Cardiac fibroblast (primary cell): ENCODE results near the gene SFT2D2.
A peak's percentile ranks its signal among the peaks of the same experiment; 100 is the strongest.
"Not testable (repeated sequence)": the region's sequence is repeated elsewhere in the genome, so short reads cannot be mapped to it uniquely, and the experiment has no call there.

ENCODE experiments used
- DNase-seq, 2 donors: peaks; one replicate each; pipeline versions ENCODE4 v3.0.0 to v3.0.0-alpha.2; 2010; ENCODE audit warnings: low read depth in 2 of 2
- H3K4me3 ChIP-seq, 2 donors: replicated peaks in 1 of 2; 1 replicate in 1 of 2; 2 replicates in 1 of 2; pipeline ENCODE4 v1.5.1; 2011; ENCODE audit warnings: low read depth in 2 of 2, low read length in 2 of 2, mild to moderate bottlenecking in 2 of 2, moderate library complexity in 1 of 2
- CTCF ChIP-seq: IDR thresholded peaks from one replicate; pipeline ENCODE4 v1.5.1; 2011; ENCODE audit warnings: low read depth, mild to moderate bottlenecking, low read length, inconsistent platforms

Gene SFT2D2

DNA sequence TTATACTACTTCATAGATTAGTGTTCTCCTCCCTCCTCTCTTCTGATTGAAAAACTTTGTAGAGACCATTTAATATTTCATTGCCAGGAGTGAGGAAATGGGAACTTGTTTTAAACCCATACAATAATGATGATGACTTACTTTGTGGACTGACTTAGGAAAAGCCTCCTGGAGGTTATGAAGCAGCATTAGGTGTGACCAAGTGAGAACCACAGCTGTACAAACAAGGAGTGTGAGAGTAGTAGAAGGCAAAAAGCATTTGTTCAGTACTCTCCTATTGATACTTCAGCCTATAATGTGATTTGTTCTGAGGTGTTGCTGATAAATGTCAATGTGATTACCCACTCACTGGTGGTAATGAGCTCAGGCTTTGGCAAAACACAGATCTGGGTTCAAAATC is 38.6 kb upstream of the SFT2D2 start:
- DNase-seq, result no peak
- no peak for TF ChIP-seq CTCF
- no peak overlapping the region for H3K4me3 ChIP-seq

DNA sequence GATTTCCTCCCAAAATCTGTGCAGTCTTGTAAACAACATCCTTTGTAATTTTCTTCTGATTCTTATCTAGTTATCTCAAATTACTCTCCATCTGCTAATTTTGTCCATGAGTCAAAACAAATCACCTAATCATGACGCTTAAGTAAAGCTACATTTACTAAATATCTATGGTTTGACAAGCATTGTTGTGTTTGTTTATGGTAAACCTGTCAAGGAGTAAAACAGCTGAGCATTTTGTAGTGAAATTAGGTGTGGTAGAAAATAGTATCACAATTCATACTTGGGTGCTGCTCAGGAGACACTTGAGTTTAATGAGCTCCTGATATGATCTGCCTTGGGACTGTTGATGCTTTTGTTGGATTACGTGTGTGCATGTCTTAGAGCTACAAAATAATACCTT is 35.4 kb upstream of the SFT2D2 start:
- TF ChIP-seq CTCF, result no peak
- DNase-seq, result no peak

DNA sequence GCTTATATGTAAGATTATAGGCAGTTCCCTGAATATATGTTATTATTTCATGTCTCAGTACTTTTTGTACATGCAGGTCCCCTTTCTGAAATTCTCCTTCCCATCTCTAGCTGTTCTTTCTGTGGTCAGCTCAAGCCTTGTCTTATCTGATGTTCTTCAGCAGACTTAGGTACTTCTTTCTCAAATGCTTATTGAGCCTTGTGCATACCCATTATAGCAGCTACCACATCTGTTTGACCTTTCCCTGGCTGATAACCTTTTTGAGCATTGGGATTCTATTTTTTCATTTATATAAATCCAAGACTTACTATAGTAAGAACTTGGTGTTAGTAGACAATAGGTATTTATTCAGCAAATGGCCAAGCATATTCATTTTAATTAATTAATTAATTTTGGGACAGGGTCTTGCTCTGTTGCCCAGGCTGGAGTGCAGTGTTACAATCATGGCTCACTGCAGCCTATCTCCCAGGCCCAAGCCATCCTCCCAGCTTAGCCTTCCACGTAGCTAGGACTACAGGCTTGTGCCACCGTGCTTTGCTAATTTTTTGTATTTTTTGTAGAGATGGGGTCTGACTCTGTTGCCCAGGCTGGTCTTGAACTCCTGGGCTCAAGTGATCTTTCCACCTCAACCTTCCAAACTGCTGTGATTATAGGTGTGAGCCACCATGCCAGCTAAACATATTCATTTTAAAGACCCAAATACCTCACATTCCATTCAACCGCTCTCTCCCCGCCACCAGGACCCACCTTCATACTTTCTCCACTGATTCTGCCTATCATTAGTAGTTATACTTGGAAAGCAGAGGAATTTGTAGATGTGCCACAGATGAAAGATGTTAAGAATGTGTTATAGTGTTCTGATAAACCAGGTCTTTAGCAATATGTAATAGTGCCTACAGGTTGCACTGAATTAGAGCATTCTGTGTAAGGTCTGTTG is 30.3 kb upstream of the SFT2D2 start:
- TF ChIP-seq CTCF, result no peak
- DNase-seq, result no peak
- no peak overlapping the region for H3K4me3 ChIP-seq

More for the DNA sequence above, 35.4 kb upstream of the SFT2D2 start:
- no peak overlapping the region for H3K4me3 ChIP-seq

DNA sequence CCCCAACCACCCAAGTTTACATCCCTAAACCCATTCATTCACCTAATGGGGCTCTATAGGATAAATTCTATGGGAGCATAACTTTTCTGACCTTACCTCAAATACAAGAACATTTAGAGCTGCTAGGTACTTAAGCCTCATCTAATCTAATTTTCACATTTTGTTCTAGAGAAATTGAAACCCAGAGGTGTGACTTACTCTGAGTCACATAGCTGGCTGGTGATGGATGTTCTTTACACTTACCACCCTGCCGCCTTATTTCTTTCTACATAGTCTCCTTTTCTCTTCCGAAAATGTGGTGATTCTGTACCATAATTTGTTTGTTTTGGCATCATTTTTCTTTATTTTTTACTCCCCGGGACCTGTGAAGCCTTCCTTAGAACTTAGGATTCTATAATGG is 26.7 kb upstream of the SFT2D2 start:
- no peak for TF ChIP-seq CTCF

GRCh38 chr1:168202941-168203654 is 22.7 kb upstream of the SFT2D2 start:
- no peak overlapping the region for H3K4me3 ChIP-seq
- no peak for TF ChIP-seq CTCF
- peak; percentile 93 to 96 for DNase-seq

More for the DNA sequence above, 26.7 kb upstream of the SFT2D2 start:
- DNase-seq, result peak in 1 of 2 donors; percentile 25
- no peak overlapping the region for H3K4me3 ChIP-seq

GRCh38 chr1:168206111-168206510 is 19.7 kb upstream of the SFT2D2 start:
- TF ChIP-seq CTCF, result no peak
- DNase-seq, result no peak
- H3K4me3 ChIP-seq, result no peak overlapping the region

DNA sequence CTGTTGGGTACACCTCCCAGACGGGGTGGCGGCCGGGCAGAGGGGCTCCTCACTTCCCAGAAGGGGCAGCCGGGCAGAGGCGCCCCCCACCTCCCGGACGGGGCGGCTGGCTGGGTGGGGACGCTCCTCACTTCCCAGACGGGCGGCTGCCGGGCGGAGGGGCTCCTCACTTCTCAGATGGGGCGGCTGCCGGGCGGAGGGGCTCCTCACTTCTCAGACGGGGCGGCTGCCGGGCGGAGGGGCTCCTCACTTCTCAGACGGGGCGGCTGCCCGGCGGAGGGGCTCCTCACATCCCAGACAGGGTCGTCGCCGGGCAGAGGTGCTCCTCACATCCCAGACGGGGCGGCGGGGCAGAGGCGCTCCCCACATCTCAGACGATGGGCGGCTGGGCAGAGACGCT is 18.1 kb upstream of the SFT2D2 start:
- H3K4me3 ChIP-seq, DNase-seq: not testable (repeated sequence)
